Measurements from ENCODE around the gene TENM4.
"Not testable (repeated sequence)": the region's sequence is repeated elsewhere in the genome, so short reads cannot be mapped to it uniquely, and the experiment has no call there.

The TENM4 gene

DNA sequence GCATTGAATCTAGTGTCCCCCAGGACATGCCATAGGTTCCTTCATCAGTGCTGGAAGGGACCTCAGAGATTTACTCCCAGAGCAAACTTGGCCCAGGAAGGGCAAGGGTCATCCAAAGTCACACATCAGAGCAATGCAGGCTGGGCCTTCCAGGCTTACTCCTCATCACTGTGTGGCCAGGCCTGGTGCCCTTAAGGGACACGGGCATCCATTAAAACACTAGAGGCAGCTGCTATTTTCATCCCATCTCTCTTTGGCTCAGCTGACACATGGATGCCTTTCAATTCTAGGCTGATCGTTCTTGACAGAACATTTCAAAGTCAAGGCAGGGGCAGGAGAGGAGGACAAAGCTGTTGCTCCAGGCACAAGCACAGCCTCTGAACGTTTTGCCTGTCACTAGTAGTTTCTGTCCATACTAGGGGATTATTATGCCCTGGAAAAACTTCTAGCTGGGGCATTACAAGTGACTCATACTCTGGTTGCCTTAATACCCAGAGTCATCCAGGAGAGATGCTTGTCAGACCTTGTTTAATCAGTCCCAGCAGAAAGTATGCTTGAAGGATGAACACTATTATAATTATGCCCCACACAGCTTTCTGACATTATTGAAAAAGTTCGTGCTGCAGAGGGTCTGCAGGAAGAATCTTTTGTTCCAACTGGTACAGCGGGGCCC is 240.3 kb downstream of the TENM4 start:
- DNase-seq, result no peak

DNA sequence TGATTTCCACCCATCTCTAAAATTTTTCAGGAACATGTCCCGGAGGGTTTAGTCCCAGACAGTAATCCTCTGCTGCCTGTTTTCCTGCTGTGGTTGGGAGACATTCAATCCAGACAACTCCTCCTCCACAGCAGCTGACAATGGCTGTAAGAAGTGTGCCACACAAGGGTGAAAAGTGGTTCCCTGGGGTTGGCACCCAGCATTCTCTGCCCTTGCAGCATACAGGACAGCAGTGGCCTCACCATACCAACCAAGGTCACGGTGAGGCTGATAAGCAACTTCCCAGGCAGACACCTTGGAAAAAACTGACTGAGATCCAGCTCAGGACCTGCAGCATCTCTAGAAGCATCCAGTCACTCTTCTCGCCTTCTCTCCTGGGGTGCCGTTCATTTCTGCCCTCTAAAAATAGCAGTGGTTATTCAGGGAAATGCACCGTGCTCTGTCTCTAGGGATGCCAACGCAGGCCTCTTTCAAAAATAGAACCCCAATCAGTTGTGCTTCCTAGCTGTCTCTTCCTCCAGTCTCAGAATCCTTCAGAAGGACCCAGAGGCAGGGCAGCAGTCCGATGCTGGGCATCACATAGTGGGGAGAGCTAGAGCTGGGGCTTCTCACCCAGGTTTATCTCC is 241.0 kb downstream of the TENM4 start:
- no peak for DNase-seq

DNA sequence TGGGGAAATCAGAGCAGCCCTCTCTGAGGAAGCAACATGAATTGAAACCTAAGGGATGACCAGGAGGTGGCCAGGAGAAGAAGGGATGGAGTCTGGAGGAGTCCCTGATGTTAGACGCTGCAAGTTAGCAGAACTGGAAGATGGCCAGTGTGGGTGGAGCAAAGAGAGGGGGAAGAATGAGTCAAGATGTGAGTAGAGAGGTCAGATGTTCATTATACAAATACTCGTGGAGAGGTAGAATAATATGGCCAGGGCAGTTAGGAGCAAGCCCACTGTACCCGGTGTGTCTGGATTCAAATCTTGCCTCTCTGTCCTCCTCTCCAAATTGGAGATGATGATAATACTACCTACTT is 242.0 kb downstream of the TENM4 start:
- peak in 1 of 2 donors; percentile 51 for DNase-seq

DNA sequence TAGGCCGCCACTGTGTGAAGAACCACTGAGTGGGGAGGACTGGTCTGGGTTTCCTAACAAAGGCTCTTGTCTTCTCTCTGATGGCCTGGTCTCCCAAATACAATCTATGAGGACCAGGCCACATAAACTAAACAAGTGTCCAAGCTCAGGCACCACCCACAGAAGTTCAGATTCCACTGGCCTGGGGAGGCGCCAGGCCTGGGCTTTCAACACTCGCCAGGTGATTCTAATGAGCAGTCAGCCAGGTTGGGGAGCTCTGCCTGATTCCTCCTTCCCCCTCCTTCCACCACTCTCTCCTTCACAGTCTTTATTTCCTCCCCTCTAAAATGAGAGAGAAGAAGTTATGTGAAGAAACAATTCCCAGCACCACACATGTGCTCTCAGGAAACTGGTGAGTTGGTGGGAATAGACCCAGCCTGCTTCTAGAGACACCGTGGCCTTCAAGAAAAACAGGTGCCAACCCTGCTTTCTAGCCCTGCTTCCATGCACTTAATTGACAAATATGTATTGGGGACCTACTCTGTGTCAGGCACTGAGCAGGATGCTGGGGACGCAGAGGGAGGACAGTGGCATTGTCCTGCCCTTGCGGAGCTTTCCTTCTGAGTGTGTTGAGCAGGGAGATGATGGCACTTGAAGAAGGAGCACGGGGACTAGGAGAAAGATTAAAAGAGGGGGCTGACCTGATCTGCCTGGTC is 242.5 kb downstream of the TENM4 start:
- DNase-seq, result no peak

DNA sequence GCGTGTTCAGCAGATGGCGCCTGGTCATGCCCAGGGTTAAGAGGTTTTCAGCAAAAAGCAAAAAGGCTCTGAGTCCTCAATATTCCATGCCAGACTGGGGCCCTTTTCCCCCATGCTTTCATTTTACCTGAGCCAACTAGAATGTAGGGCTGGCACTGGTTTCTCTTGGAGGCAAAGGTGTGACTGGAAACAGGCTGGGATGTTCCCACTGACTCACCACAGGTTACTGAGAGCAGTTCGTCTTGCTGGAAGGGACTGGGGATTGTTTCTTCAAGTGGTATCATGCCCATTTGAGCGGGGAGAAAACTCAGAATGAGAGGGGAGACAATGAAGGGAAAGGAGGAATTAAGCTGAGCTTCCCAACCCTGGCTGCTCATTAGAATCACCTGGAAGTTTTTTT is 243.9 kb downstream of the TENM4 start:
- DNase-seq, result no peak

DNA sequence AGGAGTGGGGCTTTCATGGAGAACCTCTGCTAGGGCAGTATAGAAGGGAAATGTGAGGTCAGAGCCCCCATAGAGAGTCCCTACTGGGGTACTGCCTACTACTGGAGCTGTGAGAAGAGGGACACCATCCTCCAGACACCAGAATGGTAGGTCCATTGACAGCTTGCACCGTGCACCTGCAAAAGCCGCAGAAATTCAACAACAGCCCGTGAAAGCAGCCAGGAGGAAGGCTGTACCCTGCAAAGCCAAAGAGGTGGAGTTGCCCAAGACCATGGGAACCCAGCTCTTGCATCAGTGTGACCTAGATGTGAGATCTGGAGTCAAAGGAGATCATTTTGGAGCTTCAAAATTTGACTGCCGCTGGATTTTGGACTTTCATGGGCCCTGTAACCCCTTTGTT is 245.6 kb downstream of the TENM4 start:
- no peak for DNase-seq

DNA sequence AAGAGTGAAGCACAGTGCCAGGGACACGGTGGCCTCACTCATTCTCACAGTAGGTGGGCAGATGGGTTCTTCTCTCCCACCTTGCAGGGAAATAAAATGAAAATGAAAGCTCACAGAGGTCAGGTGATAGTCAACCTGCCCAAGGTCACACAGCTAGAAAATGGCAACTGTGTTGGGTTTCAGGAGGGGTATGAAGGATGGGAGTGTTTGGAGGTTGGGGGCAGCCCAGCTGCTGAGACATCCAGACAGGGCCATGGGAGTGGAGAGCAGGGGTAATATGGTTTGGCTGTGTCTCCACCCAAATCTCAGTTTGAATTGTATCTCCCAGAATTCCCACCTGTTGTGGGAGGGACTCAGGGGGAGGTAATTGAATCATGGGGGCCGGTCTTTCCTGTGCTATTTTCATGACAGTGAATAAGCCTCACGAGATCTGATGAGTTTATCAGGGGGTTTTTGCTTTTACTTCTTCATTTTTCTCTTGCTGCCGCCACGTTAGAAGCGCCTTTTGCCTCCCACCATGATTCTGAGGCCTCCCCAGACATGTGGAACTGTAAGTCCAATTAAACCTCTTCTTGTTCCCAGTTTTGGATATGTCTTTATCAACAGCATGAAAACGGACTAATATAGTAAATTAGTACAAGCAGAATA is 247.0 kb downstream of the TENM4 start:
- DNase-seq, result peak in 1 of 2 donors; percentile 55

DNA sequence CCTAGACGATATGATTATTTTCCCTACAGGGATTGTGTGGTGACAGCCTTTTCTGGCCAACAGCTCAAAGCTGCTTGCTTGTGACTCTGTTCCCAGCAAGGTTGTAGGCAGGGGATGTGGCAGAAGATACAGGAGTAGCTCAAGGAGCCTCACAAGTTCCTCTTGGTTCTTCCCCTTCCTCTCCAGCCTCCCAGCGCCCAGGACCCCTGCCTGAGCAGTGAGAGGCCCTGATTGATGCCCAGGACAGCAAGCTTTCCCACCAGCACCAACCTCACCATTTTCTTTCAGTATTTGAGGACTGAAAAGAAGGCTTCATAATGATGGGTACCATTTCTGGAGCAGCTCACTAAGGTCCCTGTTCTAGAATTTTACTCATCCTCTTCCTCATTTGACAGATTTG is 248.0 kb downstream of the TENM4 start:
- no peak for DNase-seq

DNA sequence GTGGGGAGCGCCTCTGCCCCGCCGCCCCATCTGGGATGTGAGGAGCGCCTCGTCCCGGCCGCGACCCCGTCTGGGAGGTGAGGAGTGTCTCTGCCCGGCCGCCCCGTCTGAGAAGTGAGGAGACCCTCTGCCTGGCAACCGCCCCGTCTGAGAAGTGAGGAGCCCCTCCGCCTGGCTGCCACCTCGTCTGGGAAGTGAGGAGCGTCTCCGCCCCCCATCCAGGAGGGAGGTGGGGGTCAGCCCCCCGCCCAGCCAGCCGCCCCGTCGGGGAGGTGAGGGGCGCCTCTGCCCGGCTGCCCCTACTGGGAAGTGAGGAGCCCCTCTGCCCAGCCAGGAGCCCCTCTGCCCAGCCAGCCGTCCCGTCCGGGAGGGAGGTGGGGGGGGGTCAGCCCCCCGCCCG is 249.1 kb downstream of the TENM4 start:
- DNase-seq, result not testable (repeated sequence)

DNA sequence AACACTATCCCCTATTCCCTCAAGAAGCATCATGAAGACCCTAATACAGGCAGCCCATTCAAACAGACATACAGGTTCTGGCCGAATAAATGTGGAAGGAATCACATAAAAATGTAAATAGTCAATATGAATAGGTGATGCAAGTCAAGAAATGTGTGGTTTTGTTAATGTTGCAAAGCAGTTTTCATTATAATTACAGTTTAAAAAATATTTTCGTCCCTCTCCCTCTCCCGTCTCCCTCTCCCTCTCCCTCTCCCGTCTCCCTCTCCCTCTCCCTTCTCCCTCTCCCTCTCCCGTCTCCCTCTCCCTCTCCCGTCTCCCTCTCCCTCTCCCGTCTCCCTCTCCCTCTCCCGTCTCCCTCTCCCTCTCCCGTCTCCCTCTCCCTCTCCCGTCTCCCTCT is 250.3 kb downstream of the TENM4 start:
- DNase-seq, result not testable (repeated sequence)

DNA sequence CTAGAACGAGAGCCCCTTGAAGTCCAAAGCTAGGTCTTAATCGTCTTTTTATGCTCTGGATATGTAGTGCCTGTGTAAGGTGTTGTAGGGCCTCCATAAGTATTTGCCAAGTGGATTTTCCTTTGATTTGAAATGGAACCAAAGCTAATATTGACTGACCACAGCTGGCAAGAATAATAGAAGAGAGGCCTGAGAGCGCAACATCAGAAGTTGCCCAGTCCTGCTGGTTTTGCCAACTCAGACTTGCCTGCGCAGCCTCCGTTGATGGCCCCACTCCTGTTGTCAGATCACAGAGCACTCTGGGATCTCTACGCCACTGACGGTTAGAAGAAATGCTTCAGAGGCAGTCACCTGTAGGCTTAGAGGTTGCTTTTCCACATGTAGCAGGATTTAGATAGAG is 251.2 kb downstream of the TENM4 start:
- no peak for DNase-seq

DNA sequence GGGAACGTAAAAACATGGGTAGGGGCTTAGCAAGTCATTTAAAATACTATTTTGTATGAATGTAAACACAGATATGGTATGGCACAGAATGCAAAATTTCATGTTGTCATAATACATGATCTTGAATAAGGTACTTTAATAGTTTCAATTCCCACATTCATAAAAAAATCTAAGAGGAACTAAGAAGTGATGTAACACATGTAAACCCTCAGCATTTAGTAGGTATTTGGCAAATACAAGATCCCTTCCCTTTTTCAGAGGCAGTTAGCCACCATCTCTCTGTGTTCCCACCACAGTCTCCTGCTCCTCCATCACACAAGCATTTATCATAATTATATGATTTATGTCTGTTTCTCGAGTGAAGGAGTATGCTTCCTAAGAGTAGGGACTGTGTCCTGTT is 251.8 kb downstream of the TENM4 start:
- peak; percentile 43 to 71 for DNase-seq

DNA sequence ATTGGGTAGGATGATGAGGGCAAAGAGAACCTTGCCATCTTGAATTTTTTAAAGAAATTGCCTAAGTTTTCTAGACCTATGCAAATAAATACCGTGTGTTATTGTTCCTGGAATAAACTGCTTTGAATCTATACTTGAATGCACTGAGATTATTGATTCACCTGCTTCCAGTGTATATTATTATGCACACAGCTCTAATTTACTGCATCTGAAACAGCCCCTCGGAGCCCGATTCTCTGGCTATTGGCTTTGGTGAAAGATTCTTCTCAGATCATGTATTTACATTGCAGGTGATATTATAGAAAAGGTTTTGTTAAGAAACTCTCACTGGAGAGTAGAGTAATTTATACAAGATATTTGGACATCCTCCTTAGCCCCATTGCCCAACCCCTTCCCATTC is 254.2 kb downstream of the TENM4 start:
- DNase-seq, result no peak

DNA sequence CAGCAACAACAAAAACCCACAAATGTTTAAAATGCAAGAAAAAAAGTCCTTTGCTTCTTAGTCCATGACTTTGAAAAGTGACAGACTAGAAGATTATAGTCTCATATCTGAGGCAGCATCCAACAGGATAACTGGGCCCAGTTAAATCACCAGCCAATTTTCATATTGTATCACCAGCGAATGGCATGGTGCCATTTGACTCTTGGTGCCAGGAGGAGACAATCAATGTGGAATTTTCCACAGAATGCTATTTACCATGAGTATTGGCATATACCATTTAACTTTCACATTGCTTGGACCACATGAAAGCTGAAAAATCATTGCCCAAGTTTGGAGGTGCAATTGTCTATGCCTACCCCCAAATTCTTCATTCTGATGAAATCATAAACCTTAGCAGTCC is 255.5 kb downstream of the TENM4 start:
- no peak for DNase-seq

DNA sequence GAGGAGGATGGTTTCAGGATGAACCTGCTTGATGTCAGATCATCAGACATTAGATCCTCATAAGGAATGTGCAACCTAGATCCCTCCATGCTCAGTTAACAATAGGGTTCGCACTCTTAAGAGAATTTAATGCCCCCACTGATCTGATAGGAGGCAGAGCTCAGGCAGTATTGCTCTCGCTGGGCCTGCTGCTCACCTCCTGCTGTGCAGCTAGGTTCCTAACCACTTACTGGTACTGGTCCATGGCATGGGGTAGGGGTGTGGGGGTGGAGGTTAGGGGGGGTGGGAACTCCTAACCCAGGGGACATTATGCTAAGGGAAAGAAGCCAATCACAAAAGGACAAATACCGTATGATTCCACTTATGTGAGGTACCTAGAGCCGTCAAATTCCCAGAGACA is 256.5 kb downstream of the TENM4 start:
- no peak for DNase-seq

DNA sequence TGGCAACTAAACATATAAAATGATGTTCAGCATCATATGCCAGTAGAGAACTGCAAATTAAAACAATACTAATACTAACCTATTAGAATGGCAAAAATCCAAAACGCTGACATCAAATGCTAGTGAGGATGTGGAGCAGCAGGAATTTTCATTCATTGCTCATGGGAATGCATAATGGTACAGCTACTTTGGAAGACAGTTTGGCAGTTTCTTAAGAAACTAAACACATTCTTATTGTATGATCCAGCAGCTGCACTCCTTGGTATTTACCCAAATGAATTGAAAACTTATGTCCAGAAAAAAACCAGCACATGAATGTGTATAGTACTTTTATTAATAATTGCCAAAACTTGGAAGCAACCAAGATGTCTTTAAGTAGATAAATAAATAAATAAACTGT is 258.0 kb downstream of the TENM4 start:
- no peak for DNase-seq

DNA sequence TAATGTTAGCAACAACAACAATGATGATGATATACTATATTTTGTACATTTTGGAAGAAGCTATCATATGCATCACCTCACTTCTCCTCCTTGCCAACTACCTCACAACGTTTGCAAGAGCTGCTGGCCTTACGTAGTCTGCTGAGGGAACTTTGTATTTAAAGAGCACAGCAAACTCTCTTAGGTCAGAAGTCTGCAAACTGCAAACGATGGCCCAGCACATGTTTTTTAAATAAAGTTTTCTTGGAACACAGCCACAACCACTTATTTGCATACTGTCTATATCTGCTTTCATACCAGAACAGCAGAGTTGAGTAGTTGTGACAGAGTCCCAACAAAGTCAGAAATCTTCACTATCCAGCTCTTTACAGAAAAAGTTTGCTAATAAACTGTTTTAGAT is 261.7 kb downstream of the TENM4 start:
- no peak for DNase-seq

DNA sequence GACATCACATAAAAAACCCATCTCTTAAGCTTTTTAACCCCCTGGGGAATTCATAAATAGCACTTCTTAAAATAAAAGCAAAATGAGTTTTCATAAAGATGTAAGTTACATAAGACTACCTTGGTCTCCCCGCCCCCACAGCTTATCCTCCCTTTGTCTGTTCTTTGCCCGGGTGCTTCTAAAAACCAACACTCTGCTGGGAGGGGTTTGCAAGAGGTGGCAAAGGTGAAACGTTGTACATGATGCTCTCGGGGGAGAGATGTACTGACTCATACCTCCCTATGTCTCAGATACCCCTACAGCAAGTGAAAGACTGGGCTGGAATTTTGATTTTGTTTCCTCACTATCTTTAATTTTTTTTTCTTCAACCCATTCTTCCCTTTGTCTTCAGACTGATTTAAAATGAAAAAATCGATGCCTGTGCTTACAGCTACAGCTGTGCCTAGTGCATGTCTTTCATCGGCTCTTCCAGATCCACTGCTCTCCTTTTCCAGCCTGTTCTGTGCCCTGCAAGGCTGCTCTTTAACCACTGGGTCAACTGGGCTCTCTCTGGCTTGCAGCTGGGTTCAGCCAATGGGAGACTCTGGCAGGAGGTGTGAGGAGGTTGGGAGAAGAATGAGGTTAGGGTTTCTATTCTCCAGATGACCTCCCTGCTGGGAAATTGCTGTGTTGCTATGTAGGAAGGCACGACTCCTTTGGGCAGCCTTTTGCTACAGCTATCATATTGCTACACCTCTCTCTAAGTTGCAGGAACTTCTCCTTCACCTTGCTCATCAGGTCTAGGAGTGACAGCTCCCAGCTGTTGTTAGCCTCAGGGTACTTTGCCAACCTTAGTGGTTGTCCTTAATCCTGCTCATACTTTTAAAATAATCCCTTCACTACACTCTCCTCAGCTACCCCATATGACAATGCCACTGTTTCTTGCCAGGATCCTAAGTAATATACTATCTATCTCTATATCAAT is 266.5 kb downstream of the TENM4 start:
- DNase-seq, result no peak

DNA sequence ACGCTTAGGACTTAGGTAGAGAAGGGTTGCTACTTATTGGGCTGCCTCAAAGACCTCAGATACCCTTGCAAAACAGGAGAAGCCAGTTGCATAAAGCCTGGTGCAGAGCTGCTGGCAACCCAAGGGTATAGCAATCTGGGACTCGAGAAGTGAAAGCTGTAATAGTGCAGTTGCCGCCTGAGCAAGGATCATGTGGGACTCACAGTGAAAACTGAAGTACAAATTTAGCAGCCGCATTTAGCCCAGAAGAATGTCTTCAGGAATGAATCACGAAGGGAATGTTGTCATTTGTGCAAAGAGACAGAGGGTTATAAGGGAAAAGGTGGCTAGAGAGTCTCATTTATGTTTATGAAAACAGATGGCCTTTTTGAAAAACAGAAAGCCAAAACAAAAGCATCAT is 267.2 kb downstream of the TENM4 start:
- peak in 1 of 2 donors; percentile 86 for DNase-seq

DNA sequence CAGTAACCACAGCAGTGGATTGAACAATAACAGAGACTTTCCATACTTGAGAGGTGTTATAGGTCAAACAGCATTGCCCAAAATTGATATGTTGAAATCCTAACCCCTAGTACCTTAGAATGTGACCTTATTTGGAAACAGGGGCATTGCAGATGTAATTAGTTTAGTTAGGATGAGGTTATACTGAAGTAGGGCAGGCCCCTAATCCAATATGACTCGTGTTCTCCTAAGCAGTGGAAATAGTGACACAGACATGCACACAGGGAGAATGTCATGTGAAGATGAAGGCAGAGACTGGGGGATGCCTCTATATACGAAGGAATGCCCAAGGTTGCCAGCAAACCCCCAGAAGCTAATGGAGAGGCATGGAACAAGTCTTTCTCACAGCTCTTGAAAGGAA is 270.5 kb downstream of the TENM4 start:
- DNase-seq, result no peak

DNA sequence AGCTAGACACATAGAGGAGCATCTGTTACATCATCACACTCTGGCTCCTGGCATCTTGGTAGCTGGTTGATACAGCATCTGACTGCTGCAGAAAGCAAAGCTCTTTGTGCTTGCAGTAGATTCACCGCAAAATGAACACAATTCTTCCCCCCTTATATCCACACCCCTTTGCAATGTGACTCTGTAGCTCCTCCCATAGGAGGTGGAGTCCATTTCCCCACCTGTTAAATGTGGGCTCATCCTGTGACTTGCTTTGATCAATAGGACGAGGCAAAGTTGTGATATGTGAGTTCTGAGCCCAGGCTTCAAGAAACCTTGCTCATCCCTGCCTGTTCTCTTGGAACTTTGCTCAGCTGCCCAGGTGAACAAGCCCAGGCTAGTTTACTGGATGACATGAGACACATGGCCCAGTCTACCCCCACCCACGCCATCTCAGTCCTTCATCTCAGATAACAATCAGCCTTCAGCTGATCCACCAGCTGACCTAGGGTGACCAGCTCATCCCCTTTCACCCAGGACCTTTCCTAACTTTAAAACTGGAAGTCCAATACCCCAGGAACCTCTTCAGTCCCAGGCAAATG is 272.2 kb downstream of the TENM4 start:
- DNase-seq, result peak in 1 of 2 donors; percentile 43
